ENCODE data around the gene LRRC4B.
A peak's percentile ranks its signal among the peaks of the same experiment; 100 is the strongest.
"Not testable (repeated sequence)": the region's sequence is repeated elsewhere in the genome, so short reads cannot be mapped to it uniquely, and the experiment has no call there.

The LRRC4B gene

DNA sequence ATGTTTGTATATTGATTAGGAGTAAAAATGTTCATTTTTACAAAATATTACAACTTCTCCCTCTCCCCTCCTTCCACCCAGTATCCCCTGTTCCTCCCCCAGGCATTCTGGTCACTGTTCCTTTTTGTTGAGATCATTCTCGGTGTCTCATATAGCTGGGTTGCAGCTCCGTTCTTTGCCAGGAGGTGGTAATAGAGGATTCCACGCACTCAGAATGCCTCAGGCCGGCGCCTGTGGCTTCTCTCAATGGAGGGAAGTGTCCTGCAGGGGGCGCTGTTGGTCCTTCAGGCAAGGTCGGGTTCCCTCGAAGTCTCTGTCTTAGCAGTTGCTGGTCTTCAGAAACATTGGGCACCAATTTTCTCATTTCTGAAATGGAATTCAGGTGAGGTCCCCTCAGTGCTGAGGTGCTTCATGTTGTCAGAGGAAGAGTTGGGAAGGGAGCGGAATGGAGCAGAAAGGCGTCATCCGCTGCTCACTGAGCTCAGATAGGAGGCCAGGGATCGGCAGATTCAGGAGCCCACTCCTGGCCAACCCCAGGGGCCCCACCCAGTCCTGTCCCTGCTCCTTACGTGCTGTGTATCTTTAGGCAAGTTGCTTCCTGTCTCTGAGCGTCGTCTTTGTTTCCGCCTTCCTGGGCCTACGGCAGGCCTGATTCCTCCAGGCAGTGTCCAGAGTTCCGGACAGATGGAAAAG is 81.3 kb downstream of the LRRC4B start:
- peak; percentile 54 for DNase-seq (ENCODE audit: low spot score)

DNA sequence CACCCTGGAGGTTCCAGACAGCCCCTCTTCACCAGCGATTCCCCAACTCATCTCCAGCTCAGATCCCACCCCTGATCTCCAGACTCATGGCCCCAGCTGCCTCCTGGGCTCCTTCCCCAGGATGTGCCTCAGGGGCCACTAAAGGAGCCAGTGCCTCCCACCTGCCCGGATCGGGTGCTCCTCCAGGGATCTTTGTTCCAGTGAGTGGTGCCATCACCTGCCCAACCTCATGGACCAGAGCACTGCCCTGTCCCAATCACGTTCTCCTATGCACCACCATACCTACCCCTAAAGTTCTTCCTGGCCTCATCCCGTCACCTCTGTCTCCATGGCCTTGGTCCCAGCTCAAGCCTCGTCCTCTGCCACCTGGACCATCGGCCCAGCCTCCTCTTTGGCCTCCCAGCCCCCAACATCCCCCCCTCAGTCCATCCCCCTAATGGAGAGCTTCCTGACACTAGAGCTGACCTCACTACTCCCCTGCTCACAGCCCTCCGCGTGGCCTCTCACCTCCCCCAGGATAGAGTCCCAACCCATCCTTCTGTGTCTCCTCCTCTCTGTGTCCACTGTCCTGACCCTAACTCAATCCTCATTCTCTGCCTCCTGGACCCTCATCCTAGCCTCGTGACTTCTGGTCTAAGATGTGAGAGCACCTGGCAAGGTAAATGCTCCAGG is 82.8 kb downstream of the LRRC4B start:
- DNase-seq (ENCODE audit: low spot score): no peak

DNA sequence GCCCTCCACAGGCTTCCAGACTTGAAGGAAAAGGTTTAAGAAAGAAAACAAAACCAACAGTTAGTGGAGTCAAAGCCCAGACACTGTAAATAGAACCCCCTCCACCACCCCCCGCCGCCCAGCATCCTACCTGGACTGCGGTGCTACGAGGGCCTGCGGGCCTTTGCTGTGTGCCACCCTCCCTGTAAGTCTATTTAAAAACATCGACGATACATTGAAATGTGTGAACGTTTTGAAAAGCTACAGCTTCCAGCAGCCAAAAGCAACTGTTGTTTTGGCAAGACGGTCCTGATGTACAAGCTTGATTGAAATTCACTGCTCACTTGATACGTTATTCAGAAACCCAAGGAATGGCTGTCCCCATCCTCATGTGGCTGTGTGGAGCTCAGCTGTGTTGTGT is 85.3 kb downstream of the LRRC4B start:
- no peak for DNase-seq (ENCODE audit: low spot score)

DNA sequence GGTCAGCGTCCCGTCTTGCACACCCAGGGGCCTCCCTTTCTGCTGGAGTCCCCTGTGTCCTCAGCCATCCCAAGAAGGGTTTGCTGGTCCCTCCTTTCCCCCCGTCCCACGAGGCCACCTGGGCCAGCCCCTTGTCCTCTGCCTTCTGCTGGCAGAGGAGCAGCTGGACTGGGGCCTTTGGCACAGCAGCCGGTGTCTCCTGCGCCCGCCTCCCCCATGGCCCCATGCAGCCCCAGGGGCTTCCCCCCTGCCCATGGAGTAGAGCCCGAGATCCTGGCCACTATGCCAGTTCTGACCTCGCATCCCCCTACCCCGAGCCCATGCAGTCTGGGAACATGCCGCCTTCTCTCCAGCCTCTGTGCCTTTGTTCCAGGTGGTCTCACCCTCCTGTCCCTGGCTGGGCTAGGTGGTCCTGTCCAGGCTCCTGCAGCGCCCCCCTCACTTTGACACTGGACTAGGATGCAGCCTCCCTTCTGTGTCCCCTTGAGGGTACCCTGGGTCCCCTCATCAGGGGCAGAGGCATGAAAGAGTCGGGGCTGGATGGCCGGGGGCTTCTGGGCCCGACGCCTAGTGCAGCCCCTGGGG is 85.9 kb downstream of the LRRC4B start:
- no peak for DNase-seq (ENCODE audit: low spot score)

DNA sequence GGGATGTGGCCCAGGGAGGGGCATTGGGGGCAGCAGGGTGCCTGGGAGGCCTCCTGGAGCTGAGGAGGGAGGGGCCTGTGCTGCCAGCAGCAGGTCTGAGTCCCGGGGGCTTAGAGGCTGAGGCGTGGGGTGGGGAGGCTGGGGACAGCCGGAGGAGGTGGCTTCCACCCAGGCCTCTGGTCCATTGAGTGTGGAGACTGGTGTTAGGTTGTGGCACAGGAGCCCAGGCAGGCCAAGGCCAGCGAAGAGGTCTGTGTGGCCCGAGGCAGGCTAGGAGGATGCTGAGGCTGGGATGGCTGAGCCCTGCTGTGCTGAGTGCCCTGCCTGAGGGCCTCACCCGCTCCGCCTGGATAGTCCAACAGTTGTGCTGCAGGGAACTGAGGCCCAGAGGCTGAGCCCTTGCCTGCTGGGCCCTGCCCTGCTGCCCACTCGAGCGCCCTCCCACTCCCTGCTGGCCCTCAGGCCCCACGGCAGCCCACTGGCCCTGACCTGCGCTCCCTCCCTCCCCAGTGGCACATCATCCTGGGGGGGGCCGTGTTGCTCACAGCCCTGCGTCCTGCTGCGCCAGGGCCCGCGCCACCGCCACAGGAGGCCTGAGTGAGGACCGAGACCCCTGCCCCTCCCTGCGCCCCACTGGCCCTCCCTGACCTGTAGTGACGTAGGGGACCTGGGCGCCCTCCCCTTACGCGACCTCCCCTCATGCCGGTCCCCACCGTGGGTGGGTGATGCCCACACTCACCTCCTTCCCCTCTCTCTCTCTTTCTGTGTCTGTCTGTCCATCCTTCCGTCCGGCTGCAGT is 86.7 kb downstream of the LRRC4B start:
- no peak for DNase-seq (ENCODE audit: low spot score)

DNA sequence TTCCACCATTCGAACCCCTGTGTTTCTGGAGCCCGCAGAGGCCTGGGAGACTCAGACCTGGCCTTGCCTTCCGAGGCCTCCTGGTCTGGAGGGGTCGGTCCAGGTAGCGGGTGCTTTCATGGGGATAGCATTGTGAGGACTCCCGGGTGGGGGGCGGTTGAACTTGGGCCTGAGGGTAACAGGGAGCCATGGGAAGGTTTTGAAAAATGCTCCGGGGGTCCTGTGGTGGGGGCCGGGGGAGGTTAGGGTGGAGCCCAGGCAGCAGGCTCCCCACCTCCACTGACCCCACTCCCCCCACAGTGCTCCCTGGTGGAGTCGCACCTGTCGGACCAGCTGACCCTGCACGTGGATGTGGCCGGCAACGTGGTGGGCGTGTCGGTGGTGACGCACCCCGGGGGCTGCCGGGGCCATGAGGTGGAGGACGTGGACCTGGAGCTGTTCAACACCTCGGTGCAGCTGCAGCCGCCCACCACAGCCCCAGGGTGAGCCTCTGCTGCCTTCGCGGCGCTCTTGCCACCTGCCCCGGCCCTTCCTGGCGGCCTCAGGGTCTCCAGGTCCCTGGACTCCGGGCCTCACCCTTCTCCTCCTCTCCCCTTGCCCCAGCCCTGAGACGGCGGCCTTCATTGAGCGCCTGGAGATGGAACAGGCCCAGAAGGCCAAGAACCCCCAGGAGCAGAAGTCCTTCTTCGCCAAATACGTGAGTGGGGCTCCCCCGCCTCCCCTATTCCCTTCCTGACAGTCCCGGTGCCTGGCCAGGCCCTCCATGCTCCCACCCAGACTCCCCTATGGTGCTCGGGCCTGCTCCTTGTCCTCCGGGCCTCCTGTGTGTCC is 87.7 kb downstream of the LRRC4B start:
- DNase-seq (ENCODE audit: low spot score): no peak

DNA sequence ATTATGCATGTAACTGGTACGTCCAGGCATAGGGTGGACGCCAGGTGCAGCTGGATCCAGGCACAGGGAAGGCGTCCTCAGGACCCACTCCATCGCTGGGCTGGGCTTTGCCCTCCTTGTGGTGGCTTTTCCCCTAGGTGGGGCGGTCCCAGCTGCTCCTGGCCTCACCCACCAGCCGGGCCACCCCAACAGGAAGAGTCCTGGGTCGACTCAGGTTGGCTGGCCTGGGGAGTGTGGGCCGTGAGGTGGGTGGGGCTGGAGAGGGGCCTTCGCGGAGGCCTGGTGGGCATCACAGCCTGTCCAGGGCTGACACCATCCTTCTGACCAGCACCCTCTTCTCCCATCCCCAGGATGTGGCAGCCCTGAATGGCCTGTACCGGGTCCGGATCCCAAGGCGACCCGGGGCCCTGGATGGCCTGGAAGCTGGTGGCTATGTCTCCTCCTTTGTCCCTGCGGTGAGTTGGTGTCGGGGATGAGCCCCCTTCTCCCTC is 88.4 kb downstream of the LRRC4B start:
- no peak for DNase-seq (ENCODE audit: low spot score)

DNA sequence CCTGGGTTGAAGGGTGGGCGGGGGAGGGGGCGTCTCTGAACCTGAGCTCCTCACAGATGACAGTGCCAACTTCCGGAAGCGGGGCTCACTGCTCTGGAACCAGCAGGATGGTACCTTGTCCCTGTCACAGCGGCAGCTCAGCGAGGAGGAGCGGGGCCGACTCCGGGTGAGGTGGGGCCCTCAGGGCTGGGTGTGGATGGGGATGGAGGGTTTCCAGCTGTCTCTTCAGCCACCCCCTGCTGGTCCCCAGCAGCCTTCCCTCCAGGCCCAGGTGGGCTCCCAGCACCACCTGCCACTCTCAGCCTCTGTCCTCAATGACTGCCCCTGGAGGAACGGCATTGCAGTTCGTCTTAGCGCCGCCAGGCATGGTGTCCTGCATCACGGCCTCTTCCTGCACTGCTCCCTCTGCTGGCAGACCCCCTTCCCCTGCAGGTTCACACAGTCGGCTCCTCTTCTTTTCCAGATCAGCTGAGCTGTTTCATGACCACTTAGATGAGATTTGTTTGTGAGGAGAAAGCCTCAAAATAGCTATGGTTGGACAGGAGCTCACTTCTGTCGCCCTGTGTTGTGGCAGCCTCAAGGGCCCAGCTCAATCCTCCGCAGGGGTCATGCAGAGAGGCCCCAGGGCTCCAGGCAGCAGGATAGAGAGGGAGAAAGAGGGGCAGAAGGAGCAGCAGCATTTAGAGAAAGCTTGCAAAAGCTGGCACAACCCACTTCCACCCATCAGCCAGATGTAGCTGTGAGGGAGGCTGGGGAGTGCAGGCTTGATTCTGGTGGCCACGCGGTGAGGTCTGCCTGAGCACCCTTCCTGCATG is 89.1 kb downstream of the LRRC4B start:
- DNase-seq (ENCODE audit: low spot score): peak; percentile 75

DNA sequence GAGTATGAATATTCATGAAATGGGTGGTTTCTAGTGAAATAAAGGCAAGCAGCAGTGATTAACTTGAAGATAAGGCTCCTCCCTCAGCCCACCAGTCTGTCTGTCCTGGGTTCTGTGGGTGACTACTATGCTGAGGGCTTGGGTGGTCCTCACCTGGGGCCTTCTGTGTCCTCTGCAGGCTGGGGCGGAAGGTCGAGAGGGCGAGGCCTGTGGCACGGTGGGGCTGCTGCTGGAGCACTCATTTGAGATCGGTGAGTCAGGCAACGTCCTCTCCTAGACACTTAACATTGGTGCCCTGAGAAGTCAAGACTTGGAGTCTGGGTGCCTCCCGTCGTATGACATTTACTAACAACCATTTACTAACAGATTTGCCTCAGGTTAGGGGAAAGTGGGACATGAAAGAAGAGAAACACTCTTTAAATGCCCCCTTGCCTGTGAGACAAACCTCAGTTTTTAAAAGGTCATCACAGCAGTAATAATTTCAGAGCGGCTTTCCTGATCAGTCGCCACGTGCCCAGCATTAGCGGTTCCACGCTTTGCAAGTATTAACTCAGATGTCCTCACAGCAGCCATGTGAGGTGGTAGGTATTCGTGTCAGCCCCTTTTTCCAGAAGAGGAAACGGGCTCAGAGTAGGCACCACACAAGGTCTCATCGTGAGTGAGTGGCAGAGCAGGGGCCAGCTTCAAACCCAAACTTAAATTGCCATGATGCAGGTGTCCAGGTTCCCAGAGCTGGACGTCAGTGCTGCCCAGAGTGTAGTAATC is 90.3 kb downstream of the LRRC4B start:
- no peak for DNase-seq (ENCODE audit: low spot score)

DNA sequence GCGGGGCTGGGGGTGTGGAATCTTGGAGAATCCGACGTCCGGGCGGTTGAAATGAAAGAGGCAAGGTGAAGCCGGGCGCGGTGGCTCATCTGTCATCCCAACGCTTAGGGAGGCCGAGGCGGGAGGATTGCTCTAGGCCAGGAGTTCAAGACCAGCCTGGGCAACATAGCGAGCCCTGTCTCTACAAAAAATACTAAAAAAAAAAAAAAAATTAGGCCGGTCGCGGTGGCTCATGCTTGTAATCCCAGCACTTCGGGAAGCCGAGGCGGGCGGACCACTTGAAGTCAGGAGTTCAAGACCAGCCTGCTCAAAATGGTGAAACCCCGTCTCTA is 91.4 kb downstream of the LRRC4B start:
- DNase-seq (ENCODE audit: low spot score): no peak

DNA sequence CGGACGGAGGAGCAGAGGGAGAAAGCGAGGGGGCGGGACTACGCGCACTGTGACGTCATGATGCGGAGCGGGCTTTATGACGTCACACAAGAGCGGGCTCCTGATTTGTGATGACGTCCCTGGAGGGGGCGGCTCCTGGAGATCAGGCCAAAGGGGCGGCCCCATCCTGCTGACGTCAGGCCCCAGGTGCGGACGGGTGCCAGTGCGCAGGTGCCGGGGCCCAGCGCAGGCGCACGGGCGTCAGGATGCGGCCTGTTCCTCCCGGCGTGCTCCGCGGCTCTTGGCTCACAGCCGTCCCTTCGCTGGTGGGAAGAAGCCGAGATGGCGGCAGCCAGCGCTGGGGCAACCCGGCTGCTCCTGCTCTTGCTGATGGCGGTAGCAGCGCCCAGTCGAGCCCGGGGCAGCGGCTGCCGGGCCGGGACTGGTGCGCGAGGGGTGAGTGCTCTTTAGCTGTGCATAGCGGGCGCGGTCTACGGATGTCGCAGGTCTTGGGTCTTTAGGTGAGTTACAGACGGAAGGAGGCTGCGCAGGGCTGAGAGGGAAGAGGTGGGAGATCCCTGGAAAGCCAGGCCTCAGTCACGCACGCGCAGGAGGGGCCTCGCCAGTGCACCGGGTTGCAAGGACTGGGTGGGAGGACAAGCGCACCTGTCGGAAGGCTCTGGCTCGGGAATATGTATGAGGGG is 91.9 kb downstream of the LRRC4B start, which contains the start of the genes EMC10 and GARIN5A:
TSS of gene EMC10 (plus strand) at position 284 of the 683 bp plus-strand sequence. CDS start at position 322, 38 bp downstream.
TSS of gene GARIN5A (minus strand) at position 625 of the 683 bp plus-strand sequence. CDS start at position 165, 460 bp downstream.
- DNase-seq (ENCODE audit: low spot score): peak; percentile 100

DNA sequence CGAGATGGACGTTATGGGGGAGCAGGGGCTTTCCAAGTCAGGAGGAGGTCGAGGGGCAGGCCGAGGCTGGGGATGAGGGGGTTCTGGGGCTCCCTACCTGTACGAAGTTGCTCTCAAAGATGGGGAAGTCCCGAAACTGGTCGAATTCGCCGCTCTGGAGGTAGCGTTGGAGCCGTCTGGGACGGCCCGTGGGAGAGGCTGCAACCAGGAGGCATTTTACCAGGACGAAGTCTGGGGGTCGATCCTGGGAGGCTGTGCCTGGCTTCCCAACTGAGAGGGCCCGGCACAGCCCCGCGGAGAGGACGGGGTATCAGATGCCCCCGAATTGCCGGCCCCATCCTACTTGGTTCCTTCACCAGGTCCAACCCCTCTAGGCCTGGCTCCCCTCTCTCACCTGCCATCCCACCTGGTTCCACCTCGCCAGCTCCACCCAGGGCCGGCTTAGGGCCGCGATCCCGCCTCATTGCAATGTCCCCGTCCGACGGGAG is 92.5 kb downstream of the LRRC4B start:
- no peak for DNase-seq (ENCODE audit: low spot score)

DNA sequence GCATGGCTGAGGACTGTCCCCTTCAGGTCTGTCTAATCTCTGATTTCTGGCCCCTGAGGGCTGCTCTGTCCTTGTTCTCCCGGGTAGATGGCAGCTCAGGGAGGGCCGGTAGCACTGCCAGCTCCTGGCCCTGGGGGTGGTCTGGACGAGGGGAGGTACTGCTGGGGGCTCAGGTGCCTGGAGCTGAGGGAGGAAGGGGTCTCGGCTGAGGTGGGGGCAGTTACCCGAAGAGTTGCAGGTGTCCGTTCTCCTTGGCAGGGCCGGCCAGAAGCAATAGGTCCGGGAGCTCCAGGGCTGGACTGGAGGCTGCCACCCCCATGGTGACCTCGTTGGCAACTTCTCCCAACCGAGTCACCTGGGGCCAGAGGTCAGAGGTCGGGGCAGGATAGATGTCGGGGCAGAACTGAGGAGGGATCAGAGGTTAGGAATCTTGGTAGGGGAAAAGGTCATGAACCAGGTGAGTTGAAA is 93.1 kb downstream of the LRRC4B start:
- DNase-seq (ENCODE audit: low spot score): no peak

DNA sequence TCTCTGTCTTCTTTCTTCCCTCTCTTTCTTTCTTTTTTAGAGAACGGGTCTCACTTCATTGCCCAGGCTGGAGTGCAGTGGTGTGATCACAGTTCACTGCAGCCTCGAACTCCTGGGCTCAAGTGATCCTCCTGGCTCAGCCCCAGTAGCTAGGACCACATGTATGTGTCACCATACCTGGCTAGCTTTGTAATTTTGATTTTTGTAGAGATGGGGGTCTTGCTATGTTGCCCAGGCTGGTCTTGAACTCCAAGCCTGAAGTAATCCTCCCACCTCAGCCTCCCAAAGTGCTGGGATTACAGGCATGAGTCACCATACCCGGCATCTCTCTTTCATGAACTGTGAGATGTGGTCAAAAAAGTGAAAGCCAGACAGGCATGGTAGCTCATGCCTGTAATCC is 94.9 kb downstream of the LRRC4B start:
- not testable (repeated sequence) for DNase-seq (ENCODE audit: low spot score)

DNA sequence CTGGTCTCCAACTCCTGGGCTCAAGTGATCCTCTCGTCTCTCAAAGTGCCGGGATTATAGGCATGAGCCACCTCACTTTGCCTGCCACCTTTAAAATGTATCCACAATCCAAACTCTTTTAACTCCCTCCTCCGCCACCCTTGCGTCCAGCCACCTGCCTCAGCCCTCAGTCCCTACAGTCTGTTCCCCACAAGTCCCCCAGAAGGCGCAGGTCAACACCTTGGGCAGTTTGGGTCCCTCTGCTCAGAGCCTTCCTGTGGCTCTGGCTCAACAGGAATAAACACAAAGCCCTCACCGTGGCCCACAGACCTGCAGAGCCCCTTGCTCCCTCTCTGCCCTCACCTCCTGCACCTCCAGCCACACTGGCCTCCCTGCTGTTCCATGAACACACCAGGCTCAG is 99.4 kb downstream of the LRRC4B start:
- DNase-seq (ENCODE audit: low spot score): no peak

DNA sequence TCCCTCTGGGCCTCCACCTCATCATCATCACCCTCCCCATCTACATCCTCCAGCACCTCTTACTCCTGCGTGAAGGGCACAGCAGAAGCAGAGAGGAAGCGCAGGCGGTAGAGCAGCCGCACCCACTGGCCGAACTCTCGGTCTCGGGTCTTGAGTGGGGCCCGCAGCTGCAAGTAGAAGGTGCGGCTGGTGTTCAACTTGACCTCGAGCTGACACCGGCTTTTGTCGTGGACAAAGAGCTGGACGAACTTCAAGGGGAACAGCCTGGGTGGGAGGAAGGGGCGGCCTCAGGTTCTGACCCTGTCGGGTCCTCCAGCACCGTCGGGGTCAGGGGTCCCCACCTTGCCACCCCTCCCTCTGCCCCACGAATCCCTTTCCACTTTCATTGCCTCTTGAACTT is 100.7 kb downstream of the LRRC4B start:
- no peak for DNase-seq (ENCODE audit: low spot score)
